Measurements from ENCODE around the gene TTC9. TPM values are rescaled to one million over a fixed set of nuclear protein-coding genes. Genes with fewer than 3 reads are reported as not detected.

Gene TTC9
- total and polyA plus RNA-seq, 10 of the 15 experiments (the other 5 are each of a cell fraction or from before 2014, with no cell fraction given): 0.87 to 15.8 (median 7.8) TPM

DNA sequence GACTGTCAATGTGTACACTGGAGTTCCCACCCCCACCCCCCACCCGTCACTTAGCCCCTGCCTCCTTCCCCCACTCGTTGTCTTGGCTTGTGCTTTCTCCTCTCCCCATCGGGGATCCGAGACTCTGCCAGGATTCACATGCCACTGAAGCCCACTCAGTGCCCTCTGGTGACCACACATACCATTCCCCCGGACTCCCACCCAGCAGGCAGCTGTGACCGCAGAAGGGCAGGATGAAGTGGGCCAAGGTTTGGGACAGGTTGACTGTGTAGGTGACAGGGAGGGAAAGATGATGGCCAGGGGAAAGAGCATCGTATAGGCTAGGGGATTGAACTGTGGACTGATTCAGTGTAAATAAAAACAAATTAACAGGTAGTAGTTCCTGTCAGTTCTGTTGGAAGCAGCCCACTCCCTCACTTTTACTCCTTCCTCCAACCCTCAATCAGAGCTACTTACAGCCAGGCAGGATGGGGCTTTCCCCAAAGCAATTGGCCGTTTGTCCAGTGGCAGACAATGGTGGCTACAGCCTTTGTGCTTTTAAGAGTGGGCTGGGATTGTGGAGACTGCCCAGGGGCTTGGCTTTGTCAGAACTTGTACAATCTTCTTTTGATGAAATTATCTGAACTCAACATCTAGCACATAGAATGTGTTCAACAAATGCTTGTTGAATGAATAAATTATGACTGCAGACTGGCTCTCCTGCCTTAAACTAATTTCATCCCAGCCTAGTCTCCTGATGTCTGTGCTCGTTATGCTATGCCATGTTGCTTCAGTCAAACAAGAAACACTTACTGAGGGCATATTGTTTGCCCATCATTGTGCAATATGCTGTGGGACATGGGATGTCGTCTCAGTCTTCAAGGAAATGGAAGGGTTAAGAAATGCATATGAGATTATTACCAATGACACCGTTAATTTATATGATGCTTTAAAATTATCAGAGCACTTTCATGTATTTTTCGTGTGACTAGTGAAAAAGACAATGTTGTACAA is 30.2 kb downstream of the TTC9 start:
- peaks cover 19% of the 10 kb centered on the region for H3K79me2 ChIP-seq (ENCODE audit: control insufficient read depth, insufficient read depth, low read length)
- no peaks in the 10 kb centered on the region for H4K20me1 ChIP-seq (ENCODE audit: control insufficient read depth, insufficient read depth)
- in situ Hi-C loops (cut with MboI) (no loop called here), intact Hi-C loops (cut with micrococcal nuclease; ENCODE audit: unreplicated experiment) (no loop called here)
- ATAC-seq: no peak
- H3K36me3 ChIP-seq (ENCODE audit: control insufficient read depth in 2 of 2, insufficient read depth in 2 of 2, low read length in 1 of 2): peaks cover 12 to 36% of the 10 kb centered on the region in 2 experiments
- BruUV-seq (replicated peaks): TSS peak; percentile 32
- no peak overlapping the region for H3K27ac ChIP-seq (ENCODE audit: control insufficient read depth, insufficient read depth)
- DNase-seq (ENCODE audit: low read depth, low spot score): no peak
- ChIA-PET RAD21 (ENCODE audit: unreplicated experiment) (no interaction called here), SMC1A (ENCODE audit: uncharacterized antibody, unreplicated experiment) (interaction anchor here (0.8 to 9.1 kb wide), 4 partner anchors 18 to 38 kb away, joined by 3 to 154 read pairs (median 3); no protein-coding TSS in a partner anchor), POLR2A (no interaction called here), CTCF (interaction anchor here (0.7 to 1.8 kb wide), 2 partner anchors 15 to 18 kb away, joined by 3 to 6 read pairs; no protein-coding TSS in a partner anchor)
- peaks cover 26% of the 10 kb centered on the region for H3K4me1 ChIP-seq (ENCODE audit: control insufficient read depth, insufficient read depth, low read length)
- H3K4me2 ChIP-seq (ENCODE audit: control insufficient read depth, insufficient read depth): no peak overlapping the region
- no peaks in the 10 kb centered on the region; the same call in 2 of the 3 replicates for H3K9me3 ChIP-seq (replicated peaks; ENCODE audit: control insufficient read depth, insufficient read depth, low read length)
- 95% methylated on average over 9 of the region's 12 CpGs for WGBS (ENCODE audit: insufficient coverage, insufficient replicate concordance, low lambda C conversion rate, missing lambda C conversion rate)
- H3K4me3 ChIP-seq: no peak overlapping the region
- FAIRE-seq: no peak
- no peaks in the 10 kb centered on the region for H3K27me3 ChIP-seq (replicated peaks in 1 of 2; ENCODE audit: control insufficient read depth in 2 of 2, insufficient read depth in 2 of 2, low read length in 1 of 2)
- H3K9ac ChIP-seq (ENCODE audit: control insufficient read depth, insufficient read depth, low read length): no peak overlapping the region
- H2AFZ ChIP-seq (ENCODE audit: control insufficient read depth, low read depth, low read length): no peak overlapping the region
- TF ChIP-seq RAD51 (IDR thresholded peaks at IDR 0.05) (no peak), TCF7 (IDR thresholded peaks at IDR 0.05; ENCODE audit: borderline replicate concordance) (no peak), ATF2 (IDR thresholded peaks at IDR 0.05; ENCODE audit: low read length) (no peak), NR2F1 (conservative IDR thresholded peaks at IDR 0.05) (no peak), STAT1 (conservative IDR thresholded peaks at IDR 0.05) (no peak), EED (IDR thresholded peaks at IDR 0.05; ENCODE audit: low read depth) (no peak), BRCA1 (IDR thresholded peaks at IDR 0.05; ENCODE audit: low read depth, low read length) (no peak), FOXM1 (IDR thresholded peaks at IDR 0.05; ENCODE audit: low read depth, low read length) (no peak), ZNF217 (IDR thresholded peaks at IDR 0.05) (no peak), HDAC2 (IDR thresholded peaks at IDR 0.05) (no peak), SIX5 (IDR thresholded peaks at IDR 0.05; ENCODE audit: low read depth, low read length, severe bottlenecking) (no peak), EZH2 (IDR thresholded peaks at IDR 0.05; ENCODE audit: borderline replicate concordance, control insufficient read depth, low read depth, low read length) (no peak), KDM1A (IDR thresholded peaks at IDR 0.05; ENCODE audit: borderline replicate concordance) (no peak)
- TF ChIP-seq, protein P1, sequence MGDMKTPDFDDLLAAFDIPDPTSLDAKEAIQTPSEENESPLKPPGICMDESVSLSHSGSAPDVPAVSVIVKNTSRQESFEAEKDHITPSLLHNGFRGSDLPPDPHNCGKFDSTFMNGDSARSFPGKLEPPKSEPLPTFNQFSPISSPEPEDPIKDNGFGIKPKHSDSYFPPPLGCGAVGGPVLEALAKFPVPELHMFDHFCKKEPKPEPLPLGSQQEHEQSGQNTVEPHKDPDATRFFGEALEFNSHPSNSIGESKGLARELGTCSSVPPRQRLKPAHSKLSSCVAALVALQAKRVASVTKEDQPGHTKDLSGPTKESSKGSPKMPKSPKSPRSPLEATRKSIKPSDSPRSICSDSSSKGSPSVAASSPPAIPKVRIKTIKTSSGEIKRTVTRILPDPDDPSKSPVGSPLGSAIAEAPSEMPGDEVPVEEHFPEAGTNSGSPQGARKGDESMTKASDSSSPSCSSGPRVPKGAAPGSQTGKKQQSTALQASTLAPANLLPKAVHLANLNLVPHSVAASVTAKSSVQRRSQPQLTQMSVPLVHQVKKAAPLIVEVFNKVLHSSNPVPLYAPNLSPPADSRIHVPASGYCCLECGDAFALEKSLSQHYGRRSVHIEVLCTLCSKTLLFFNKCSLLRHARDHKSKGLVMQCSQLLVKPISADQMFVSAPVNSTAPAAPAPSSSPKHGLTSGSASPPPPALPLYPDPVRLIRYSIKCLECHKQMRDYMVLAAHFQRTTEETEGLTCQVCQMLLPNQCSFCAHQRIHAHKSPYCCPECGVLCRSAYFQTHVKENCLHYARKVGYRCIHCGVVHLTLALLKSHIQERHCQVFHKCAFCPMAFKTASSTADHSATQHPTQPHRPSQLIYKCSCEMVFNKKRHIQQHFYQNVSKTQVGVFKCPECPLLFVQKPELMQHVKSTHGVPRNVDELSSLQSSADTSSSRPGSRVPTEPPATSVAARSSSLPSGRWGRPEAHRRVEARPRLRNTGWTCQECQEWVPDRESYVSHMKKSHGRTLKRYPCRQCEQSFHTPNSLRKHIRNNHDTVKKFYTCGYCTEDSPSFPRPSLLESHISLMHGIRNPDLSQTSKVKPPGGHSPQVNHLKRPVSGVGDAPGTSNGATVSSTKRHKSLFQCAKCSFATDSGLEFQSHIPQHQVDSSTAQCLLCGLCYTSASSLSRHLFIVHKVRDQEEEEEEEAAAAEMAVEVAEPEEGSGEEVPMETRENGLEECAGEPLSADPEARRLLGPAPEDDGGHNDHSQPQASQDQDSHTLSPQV (IDR thresholded peaks at IDR 0.05): no peak
- TF ChIP-seq, protein P2, sequence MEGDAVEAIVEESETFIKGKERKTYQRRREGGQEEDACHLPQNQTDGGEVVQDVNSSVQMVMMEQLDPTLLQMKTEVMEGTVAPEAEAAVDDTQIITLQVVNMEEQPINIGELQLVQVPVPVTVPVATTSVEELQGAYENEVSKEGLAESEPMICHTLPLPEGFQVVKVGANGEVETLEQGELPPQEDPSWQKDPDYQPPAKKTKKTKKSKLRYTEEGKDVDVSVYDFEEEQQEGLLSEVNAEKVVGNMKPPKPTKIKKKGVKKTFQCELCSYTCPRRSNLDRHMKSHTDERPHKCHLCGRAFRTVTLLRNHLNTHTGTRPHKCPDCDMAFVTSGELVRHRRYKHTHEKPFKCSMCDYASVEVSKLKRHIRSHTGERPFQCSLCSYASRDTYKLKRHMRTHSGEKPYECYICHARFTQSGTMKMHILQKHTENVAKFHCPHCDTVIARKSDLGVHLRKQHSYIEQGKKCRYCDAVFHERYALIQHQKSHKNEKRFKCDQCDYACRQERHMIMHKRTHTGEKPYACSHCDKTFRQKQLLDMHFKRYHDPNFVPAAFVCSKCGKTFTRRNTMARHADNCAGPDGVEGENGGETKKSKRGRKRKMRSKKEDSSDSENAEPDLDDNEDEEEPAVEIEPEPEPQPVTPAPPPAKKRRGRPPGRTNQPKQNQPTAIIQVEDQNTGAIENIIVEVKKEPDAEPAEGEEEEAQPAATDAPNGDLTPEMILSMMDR (IDR thresholded peaks at IDR 0.05 in 2 of 3, conservative IDR thresholded peaks at IDR 0.05 in 1 of 3; ENCODE audit: control insufficient read depth in 2 of 3, extremely low read depth in 1 of 3, insufficient read depth in 1 of 3, low read depth in 3 of 3, low read length in 3 of 3): no peak

All from GM12878 (cell line).